Measurements from ENCODE around the gene RGS12. TPM values are rescaled to one million over a fixed set of nuclear protein-coding genes. Genes with fewer than 3 reads are reported as not detected.

Gene RGS12
- polyA plus RNA-seq, 1 donor (not counting 4 experiments of a cell fraction or from before 2014, with no cell fraction given), result 34.0 TPM

DNA sequence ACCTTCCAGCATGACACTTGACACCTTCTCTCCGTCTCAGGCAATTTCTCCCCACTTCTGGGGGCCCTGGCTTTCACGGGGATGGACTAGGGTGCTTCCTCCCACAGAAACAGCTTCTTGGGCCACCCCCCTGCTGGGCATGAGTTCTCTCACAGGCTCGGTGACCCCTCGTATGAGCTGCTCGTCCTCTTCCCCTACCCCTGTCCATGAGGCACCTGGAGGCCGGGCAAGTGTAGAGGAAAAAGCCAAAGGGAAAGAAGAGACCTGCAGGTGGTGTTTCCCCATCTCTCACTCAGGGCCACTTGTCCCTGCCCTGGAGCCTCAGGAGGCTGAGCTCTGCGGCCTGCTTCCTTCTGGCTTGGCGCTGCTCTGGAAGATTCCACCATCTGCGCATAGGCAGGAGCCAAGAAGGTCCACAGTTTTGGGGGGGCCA lies 1.9 kb upstream of the RGS12 start:
- Histone ChIP-seq H3K4me3 (ENCODE audit: control insufficient read depth in 2 of 3, extremely low read depth in 1 of 3, insufficient read depth in 2 of 3, low read depth in 1 of 3, low read length in 3 of 3) (no peak overlapping the region), H2AFZ (ENCODE audit: control insufficient read depth, low read length) (no peak overlapping the region), H3K9ac (ENCODE audit: control insufficient read depth, extremely low read depth, insufficient read depth, low read length) (no peak overlapping the region), H3K4me1 (ENCODE audit: control insufficient read depth, extremely low read depth, insufficient read depth, low read length) (peaks cover 12% of the 10 kb centered on the region), H4K20me1 (ENCODE audit: control insufficient read depth, extremely low read depth, insufficient read depth, low read length) (no peaks in the 10 kb centered on the region), H3K9me3 (ENCODE audit: control insufficient read depth, low read depth, low read length) (no peaks in the 10 kb centered on the region), H3K79me2 (ENCODE audit: control insufficient read depth, insufficient read depth, low read length) (no peaks in the 10 kb centered on the region), H3K4me2 (ENCODE audit: control insufficient read depth, extremely low read depth, insufficient read depth, low read depth, low read length) (no peak overlapping the region), H3K36me3 (ENCODE audit: control insufficient read depth in 2 of 2, extremely low read depth in 1 of 2, insufficient read depth in 2 of 2, low read length in 2 of 2) (no peaks in the 10 kb centered on the region), H3K9me1 (ENCODE audit: control insufficient read depth, extremely low read depth, insufficient read depth, low read length) (no peaks in the 10 kb centered on the region), H3K27ac (ENCODE audit: control insufficient read depth, insufficient read depth, low read length) (no peak overlapping the region), H3K27me3 (ENCODE audit: control insufficient read depth, extremely low read depth, insufficient read depth, low read length) (peaks cover 33% of the 10 kb centered on the region)
- no peak for DNase-seq (ENCODE audit: low read depth, low spot score)
- dilution Hi-C loops (cut with MboI; ENCODE audit: extremely low pct_ligation_motif_present, low sequenced_read_pairs), result no loop called here
- TF ChIP-seq CTCF (optimal IDR thresholded peaks at IDR 0.05 in 1 of 3, IDR thresholded peaks at IDR 0.05 in 1 of 3, conservative IDR thresholded peaks at IDR 0.05 in 1 of 3; ENCODE audit: extremely low read depth in 1 of 3, insufficient read depth in 2 of 3, low read length in 3 of 3) (no peak), EZH2 (IDR thresholded peaks at IDR 0.05; ENCODE audit: low read length) (no peak)
- FAIRE-seq, result no peak

DNA sequence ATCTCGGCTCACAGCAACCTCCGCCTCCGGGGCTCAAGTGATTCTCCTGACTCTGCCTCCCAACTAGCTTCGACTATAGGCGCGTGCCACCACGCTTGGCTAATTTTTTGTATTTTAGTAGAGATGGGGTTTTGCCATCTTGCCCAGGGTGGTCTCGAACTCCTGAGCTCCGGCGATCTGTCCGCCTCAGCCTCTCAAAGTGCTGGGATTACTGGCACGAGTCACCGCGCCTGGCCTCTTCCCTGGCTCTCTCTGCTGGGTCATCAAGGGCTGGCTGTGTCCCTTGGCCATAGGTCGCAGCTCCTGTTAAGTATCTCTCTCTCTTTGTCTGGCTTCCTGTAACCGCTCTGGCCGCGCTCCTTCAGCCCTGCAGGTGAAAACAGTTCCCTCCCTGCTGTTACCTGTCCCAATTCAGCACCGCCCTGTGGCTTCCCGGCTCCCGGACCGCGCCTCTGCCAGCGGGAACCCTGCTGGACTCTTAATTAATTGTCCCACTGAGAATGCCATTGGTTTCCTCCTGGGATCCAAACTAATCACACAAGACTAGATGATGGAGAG lies 1.3 kb upstream of the RGS12 start:
- Histone ChIP-seq H3K9me1 (ENCODE audit: control insufficient read depth, extremely low read depth, insufficient read depth, low read length) (no peaks in the 10 kb centered on the region), H2AFZ (ENCODE audit: control insufficient read depth, low read length) (peak overlapping the region; percentile 91), H3K9ac (ENCODE audit: control insufficient read depth, extremely low read depth, insufficient read depth, low read length) (peak overlapping the region; percentile 72), H3K4me1 (ENCODE audit: control insufficient read depth, extremely low read depth, insufficient read depth, low read length) (peaks cover 12% of the 10 kb centered on the region), H4K20me1 (ENCODE audit: control insufficient read depth, extremely low read depth, insufficient read depth, low read length) (no peaks in the 10 kb centered on the region), H3K4me3 (ENCODE audit: control insufficient read depth in 2 of 3, extremely low read depth in 1 of 3, insufficient read depth in 2 of 3, low read depth in 1 of 3, low read length in 3 of 3) (peak overlapping the region; percentile 58 to 78 (median 76)), H3K27me3 (ENCODE audit: control insufficient read depth, extremely low read depth, insufficient read depth, low read length) (peaks cover 27% of the 10 kb centered on the region), H3K9me3 (ENCODE audit: control insufficient read depth, low read depth, low read length) (no peaks in the 10 kb centered on the region), H3K79me2 (ENCODE audit: control insufficient read depth, insufficient read depth, low read length) (no peaks in the 10 kb centered on the region), H3K27ac (ENCODE audit: control insufficient read depth, insufficient read depth, low read length) (no peak overlapping the region), H3K4me2 (ENCODE audit: control insufficient read depth, extremely low read depth, insufficient read depth, low read depth, low read length) (peak overlapping the region; percentile 93), H3K36me3 (ENCODE audit: control insufficient read depth in 2 of 2, extremely low read depth in 1 of 2, insufficient read depth in 2 of 2, low read length in 2 of 2) (no peaks in the 10 kb centered on the region)
- TF ChIP-seq EZH2 (IDR thresholded peaks at IDR 0.05; ENCODE audit: low read length), result no peak
- TF ChIP-seq CTCF (optimal IDR thresholded peaks at IDR 0.05 in 1 of 3, IDR thresholded peaks at IDR 0.05 in 1 of 3, conservative IDR thresholded peaks at IDR 0.05 in 1 of 3; ENCODE audit: extremely low read depth in 1 of 3, insufficient read depth in 2 of 3, low read length in 3 of 3), result no peak
- FAIRE-seq (no peak), DNase-seq (ENCODE audit: low read depth, low spot score) (no peak)
- dilution Hi-C loops (cut with MboI; ENCODE audit: extremely low pct_ligation_motif_present, low sequenced_read_pairs), result no loop called here

Data from keratinocyte (primary cell).